Uterus (tissue), 2 donors: ENCODE measurements around the gene PTX3.

Source experiments
- POLR2A ChIP-seq, 2 donors: fragments of 450-650 bp; IDR thresholded peaks; one replicate each; pipeline ENCODE4 v1.6.1; 2016; ENCODE audit warnings: antibody characterized with exemption in 2 of 2, mild to moderate bottlenecking in 1 of 2, moderate library complexity in 1 of 2
- TF ChIP-seq, protein P1 (sequence below), 4 experiments: fragments of 200-600 bp in 2 of 4; fragments of 450-650 bp in 2 of 4; sonication (generic) in 2 of 4; IDR thresholded peaks; one replicate each; pipeline ENCODE4 v1.5.1; 2016 to 2019; ENCODE audit warnings: antibody characterized with exemption in 4 of 4, mild to moderate bottlenecking in 2 of 4, moderate library complexity in 1 of 4

DNA sequence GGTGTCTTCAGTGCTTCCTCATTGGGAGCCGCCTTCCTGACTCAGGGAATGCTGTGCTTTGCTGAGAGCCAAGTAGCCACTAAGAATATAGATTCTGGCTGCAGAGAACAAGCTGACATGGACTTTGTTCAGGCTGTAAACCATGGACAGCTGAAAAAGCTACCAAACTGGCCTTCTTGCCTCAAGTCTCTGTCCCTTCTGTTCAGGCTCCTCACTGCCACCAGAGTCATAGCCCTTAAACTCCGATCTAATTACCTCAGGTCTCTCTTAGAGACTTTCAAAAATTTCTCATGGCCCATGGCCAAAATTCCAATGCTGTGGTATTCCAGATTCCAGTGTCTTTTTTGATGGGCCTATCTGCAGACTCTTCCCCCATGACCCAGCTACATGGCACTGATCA, 19.4 kb upstream of the PTX3 start:
- TF ChIP-seq, protein P1, sequence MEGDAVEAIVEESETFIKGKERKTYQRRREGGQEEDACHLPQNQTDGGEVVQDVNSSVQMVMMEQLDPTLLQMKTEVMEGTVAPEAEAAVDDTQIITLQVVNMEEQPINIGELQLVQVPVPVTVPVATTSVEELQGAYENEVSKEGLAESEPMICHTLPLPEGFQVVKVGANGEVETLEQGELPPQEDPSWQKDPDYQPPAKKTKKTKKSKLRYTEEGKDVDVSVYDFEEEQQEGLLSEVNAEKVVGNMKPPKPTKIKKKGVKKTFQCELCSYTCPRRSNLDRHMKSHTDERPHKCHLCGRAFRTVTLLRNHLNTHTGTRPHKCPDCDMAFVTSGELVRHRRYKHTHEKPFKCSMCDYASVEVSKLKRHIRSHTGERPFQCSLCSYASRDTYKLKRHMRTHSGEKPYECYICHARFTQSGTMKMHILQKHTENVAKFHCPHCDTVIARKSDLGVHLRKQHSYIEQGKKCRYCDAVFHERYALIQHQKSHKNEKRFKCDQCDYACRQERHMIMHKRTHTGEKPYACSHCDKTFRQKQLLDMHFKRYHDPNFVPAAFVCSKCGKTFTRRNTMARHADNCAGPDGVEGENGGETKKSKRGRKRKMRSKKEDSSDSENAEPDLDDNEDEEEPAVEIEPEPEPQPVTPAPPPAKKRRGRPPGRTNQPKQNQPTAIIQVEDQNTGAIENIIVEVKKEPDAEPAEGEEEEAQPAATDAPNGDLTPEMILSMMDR (IDR thresholded peaks at IDR 0.05): no peak
- no peak for TF ChIP-seq POLR2A (IDR thresholded peaks at IDR 0.05)
